HL-60/S4 treated with retinoic acid at 250 ng/mL for 4 days and 3 days (cell line): ENCODE data around the gene HMGB2.

ENCODE experiments used
- in situ Hi-C: fragments of 300-500 bp; cut with MboI; formaldehyde crosslinking; loops from 2 replicates; pipeline ENCODE4 v1.7.0; 2022; ENCODE audit warnings: low sequenced_read_pairs

The HMGB2 gene

GRCh38 chr4:173334891-173335752 is 964 bp upstream of the HMGB2 start:
- in situ Hi-C loops, result no loop called here

DNA sequence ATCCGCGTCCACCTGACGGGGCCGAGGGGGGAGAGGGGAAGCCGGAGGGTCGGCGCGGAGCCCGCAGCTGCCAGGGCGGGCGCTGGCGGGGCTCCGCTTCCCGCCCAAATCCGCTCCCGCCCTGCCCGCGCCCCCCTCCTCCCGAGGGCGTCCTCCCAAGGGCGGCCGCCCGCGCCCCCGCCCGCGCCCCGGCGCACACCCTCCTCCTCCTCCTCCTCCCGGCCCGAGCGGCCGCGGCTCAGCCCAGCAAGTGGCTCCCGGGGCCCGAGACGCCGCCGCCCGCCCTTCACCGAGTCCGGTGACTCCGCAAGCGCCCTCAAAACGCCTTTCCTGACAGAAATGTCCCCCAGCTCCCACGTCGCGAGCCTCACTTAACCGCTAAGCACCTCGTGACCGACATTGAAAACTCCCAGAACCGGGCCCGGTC is 487 bp downstream of the HMGB2 start:
- in situ Hi-C loops, result no loop called here

GRCh38 chr4:173332963-173333657 is 1.0 kb downstream of the HMGB2 start:
- in situ Hi-C loops, result no loop called here

DNA sequence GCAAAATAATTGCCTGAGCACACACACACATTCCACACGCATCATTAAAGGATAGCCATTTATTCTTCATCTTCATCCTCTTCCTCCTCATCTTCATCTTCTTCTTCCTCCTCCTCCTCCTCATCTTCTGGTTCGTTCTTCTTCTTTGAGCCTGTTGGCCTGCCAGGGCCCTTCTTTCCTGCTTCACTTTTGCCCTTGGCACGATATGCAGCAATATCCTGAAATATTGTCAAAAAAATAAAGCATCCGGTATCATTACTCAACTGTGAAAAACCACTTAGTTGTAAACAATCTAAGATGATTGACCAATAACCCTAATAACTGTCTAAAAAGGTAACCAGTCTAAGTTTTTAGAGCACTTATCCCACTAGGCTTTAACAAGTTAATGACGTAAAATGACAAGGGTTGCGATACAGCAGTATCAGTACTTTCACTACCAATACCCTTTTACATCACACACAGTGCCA is 2.1 kb downstream of the HMGB2 start:
- in situ Hi-C loops, result no loop called here

GRCh38 chr4:173330590-173330989 is 3.6 kb downstream of the HMGB2 start:
- in situ Hi-C loops, result no loop called here

GRCh38 chr4:173328236-173328901 is 5.8 kb downstream of the HMGB2 start:
- in situ Hi-C loops, result loop anchor here (10.0 kb wide), 1 partner anchor 86 kb away; no protein-coding TSS in a partner anchor

DNA sequence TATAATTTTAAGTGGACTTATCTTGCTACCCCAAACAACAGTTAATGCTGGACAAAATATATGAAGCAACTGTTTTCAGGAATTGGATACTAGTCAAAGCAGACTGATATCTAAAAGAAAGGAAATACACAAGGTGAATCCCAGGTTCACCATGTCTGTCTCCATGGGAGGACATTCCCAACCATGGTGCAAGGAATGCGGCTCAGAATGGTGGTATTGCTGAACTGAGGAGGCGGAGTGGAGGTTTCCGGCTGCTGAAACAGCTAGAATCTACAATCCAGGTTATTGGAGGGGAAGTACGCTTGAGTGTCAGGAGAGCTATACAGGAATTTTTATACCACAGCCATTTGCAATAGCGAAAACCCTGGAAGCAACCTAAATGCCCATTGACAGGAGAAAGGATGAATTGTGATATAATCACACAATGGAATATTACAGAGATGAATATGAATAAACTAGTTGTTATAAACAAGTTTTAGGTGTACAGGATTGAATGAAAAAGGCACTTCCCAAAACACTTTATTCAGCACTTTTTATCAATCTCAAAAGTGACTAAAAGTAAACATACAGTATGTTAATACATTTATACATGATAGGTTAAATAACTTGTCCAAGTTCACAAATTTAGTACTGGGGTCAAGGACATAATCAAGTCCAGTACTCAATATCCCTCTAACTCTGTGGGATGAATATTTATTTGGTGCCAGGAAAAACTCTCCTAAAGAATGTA is 9.0 kb downstream of the HMGB2 start:
- in situ Hi-C loops, result loop anchor here (10.0 kb wide), 1 partner anchor 90 kb away; no protein-coding TSS in a partner anchor

DNA sequence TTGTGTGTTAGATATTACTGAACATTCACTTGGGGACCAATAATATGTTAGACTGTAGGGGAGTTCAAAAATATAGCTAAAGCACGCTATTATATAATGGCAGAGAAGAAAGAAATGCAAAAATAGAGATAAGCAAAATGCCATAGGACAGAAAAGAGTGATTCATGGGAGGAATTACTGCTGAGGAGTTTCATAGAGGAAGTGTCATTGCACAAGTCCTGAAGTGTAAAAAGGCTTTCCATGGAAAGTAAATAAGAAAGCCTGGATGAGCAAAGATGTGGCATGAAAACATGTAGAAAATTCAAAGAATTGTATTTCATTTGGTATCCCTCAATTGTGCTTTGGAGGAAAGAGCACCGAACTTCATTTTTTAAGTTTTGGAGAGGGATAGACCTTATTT is 14.5 kb downstream of the HMGB2 start:
- in situ Hi-C loops, result loop anchor here (10.0 kb wide), 1 partner anchor 95 kb away; no protein-coding TSS in a partner anchor

DNA sequence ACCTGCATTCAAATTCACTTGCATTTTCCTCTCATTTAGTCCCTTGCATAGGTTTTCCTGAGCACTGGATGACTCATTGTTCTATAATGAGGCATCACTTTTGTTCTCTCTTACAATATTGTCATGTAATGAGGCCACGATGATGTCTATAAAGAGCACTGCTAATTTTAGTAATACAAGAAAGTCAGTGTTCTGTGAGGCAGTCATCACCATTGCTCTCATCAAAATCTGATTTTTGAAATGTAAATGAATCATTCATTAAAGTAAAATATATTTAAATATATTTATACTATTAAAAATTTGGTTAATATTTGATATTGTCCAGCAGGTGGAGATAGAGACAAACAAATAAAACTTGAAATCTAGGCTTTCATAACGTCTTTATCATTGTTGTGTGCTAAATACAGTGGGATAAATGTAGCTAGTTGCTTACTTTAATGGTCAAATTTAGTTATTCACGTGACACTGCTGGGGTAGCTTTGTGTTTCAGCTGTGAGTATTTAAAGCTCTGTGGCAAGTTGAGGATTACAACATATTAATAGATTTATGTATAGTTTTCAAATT is 15.4 kb downstream of the HMGB2 start:
- in situ Hi-C loops, result no loop called here

DNA sequence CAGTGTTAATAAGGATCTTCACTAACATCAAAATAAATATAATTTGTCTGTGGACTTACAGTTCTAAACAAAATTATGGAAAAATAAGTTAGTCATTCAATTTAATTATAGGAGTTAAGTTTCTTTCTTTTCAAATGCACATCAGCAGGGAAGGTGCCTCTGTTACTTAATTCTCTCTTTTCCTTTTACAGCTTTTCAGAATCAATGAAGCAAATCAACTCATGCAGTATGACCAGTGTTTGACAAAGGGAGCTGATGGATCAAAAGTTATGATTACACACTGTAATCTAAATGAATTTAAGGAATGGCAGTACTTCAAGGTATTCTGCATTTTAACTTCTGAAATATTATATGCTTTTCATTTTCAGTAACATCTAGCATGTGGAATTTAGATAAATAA is 15.9 kb downstream of the HMGB2 start:
- in situ Hi-C loops, result no loop called here

GRCh38 chr4:173317004-173317403 is 17.2 kb downstream of the HMGB2 start:
- in situ Hi-C loops, result no loop called here

- in situ Hi-C loops, result no loop called here
These were observed 18.1 kb downstream of the HMGB2 start for GRCh38 chr4:173316060-173316459.

GRCh38 chr4:173314715-173315114 is 19.4 kb downstream of the HMGB2 start:
- in situ Hi-C loops, result no loop called here

GRCh38 chr4:173311368-173311767 is 22.8 kb downstream of the HMGB2 start:
- in situ Hi-C loops, result no loop called here

GRCh38 chr4:173307778-173308177 is 26.4 kb downstream of the HMGB2 start:
- in situ Hi-C loops, result no loop called here

DNA sequence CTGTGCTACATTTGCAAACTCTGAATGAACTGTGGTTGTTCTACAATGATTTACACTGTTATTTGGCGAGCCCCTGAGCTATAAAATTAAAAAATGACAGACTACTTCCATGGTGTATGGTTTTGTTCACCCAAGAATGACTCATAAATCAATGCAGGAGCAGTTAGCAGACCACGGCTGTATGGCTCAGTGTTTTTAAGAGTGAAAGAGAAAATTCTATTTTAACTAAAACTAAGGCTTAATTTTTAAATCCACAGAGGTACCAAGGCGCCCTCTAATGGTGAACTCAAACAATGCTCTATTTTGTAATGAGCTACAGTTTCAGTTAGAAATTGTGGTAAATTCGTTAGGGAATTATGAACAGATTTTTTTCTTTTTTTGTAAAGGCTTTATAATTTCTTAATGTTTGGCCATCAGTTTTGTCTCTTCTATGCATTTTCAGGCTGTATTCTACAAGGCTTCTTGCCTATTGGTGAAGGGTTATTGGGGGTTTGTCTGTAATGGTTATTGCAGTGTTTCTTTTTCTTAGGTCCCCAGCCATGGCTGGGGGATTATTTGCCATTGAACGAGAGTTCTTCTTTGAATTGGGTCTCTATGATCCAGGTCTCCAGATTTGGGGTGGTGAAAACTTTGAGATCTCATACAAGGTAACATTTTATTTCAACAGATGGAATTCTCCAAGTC is 32.5 kb downstream of the HMGB2 start:
- in situ Hi-C loops, result no loop called here

GRCh38 chr4:173294444-173294843 is 39.7 kb downstream of the HMGB2 start:
- in situ Hi-C loops, result no loop called here

GRCh38 chr4:173293663-173294062 is 40.5 kb downstream of the HMGB2 start:
- in situ Hi-C loops, result no loop called here

DNA sequence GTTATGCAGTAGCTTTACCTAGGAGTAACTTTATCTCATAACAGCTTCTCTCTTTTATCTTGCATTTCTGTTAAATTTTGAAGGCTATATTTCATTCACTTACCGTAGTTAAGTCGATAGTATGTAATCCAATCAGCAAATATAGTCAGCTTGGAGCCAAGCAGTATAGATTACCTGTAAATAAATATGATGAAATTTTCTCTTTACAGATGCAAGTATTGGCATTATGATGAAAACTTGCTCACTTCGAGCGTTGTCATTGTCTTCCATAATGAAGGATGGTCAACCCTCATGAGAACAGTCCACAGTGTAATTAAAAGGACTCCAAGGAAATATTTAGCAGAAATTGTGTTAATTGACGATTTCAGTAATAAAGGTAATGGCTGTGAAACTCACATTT is 42.3 kb downstream of the HMGB2 start:
- in situ Hi-C loops, result no loop called here

- in situ Hi-C loops, result no loop called here
These were observed 44.8 kb downstream of the HMGB2 start for GRCh38 chr4:173289353-173289727.
